ENCODE data around the gene DCC.

DCC gene

DNA sequence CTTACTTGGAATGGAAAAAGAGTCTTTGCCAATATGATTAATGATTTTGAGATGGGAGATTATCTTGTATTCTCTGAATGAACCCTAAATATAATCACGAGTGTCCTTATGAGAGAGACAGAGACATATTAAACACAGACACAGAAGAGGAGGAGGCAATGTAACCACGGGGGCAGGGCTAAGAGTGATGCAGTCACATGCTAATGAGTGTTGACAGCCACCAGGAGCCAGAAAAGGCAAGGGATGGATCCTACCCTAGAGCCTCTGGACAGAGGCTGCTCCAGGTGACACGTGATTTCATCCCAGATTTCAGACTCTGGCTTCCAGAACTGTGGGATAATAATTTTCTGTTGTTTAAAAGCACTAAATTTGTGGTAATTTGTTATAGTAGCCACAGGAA lies 1204.9 kb downstream of the DCC start:
- no peak overlapping the region for H3K4me3 Mint-ChIP-seq
- H3K27ac Mint-ChIP-seq = no peak overlapping the region
- peaks cover 1% of the 10 kb centered on the region for H3K9me3 Mint-ChIP-seq
- no peak for ATAC-seq (ENCODE audit: low read depth)
- no peaks in the 10 kb centered on the region for H3K36me3 Mint-ChIP-seq
- DNase-seq (ENCODE audit: low spot score in 2 of 2) = no peak
- H3K4me1 Mint-ChIP-seq = peaks cover 6% of the 10 kb centered on the region
- H3K27me3 Mint-ChIP-seq = no peaks in the 10 kb centered on the region

DNA sequence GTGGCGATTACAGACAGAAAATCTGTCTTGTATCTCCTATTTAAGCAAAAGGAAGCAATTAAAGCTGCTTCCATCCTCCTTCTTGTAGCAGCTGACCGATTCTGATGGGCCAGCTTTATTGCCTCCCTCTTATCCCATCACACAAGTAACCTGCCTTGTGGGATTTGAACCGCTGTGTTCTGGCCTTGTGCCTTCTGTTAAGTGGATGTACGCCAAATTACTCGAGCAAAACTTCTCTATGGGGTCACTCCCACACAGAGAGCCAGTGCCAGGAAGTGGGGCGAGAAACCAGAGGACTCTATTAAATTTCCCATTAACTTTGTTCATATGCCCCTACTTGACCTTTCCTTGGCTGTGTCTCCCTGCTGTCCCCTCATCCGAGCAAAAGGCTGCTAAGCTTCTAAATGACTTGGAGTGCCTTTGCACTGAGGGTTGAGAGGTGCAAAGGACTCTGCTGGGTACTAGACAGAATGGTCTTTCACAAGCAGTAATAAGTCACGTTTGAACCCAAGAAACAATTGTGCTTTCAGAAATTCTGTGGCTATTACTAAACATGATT lies 1212.0 kb downstream of the DCC start:
- DNase-seq (ENCODE audit: low spot score in 2 of 2) = no peak
- Mint-ChIP-seq H3K9me3 (peaks cover 3% of the 10 kb centered on the region), H3K4me3 (no peak overlapping the region), H3K27ac (no peak overlapping the region), H3K36me3 (no peaks in the 10 kb centered on the region), H3K27me3 (no peaks in the 10 kb centered on the region), H3K4me1 (no peaks in the 10 kb centered on the region)
- ATAC-seq (ENCODE audit: low read depth) = no peak

DNA sequence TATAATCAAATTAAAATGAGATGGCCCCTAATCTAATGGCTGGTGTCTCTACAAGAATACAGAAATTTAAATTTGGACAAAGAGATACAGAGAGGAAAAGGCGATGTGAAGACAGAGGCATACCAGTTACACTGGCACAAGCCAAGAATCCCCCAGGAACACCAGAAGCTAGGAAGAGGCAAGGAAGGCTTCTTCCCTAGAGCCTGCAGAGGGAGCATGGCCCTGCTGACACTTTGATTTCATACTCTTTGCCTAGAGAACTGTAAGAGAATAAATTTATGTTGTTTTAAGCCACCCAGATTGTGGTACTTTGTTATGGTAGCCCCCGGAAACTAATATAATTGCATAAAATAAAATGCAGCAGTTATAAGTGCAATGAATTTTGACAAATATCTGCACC lies 1213.0 kb downstream of the DCC start:
- Mint-ChIP-seq H3K4me1 (no peaks in the 10 kb centered on the region), H3K4me3 (no peak overlapping the region), H3K27me3 (no peaks in the 10 kb centered on the region), H3K9me3 (peaks cover 3% of the 10 kb centered on the region), H3K36me3 (no peaks in the 10 kb centered on the region), H3K27ac (no peak overlapping the region)
- no peak for ATAC-seq (ENCODE audit: low read depth)
- no peak for DNase-seq (ENCODE audit: low spot score in 2 of 2)

DNA sequence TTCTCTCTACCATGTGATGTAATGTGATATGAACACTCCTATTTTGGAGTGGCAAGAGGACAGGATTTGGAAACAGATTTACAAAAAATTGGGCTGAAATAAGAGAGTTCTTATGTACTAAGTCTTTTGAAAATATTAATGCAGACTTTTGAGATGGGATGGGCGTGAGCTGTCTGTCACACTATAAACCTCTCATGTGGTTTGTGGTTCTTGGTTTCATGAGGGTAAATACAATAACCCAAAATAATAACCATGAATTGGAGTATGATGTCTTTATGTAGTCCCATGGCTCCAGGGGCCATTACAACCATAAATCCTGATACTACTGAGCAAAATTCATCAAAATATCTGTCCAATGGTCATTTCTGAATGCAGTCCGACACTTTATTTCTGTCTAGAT lies 1216.5 kb downstream of the DCC start:
- no peaks in the 10 kb centered on the region for H3K4me1 Mint-ChIP-seq
- ATAC-seq (ENCODE audit: low read depth) = no peak
- no peaks in the 10 kb centered on the region for H3K36me3 Mint-ChIP-seq
- no peak for DNase-seq (ENCODE audit: low spot score in 2 of 2)
- H3K27me3 Mint-ChIP-seq = no peaks in the 10 kb centered on the region
- no peak overlapping the region for H3K27ac Mint-ChIP-seq
- no peak overlapping the region for H3K4me3 Mint-ChIP-seq
- H3K9me3 Mint-ChIP-seq = peaks cover 5% of the 10 kb centered on the region

DNA sequence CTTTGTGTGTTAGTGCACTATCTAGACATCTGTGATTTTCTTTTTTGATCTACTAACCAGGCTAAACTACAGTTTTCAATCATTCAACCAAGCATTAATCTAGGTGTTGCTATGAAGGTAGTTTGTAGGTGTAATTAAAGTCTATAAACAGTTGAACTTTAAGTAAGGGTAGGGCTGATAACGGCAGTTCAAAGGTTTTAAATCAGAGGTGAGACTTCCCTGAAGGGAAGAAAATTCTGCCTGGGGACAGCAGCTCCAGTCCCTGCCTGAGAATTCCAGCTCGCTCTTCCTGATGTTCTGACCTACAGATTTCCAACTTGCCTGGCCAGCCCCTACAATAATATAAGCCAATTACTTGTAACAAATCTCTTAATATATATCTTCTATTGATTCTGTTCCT lies 1220.5 kb downstream of the DCC start:
- Mint-ChIP-seq H3K27me3 (no peaks in the 10 kb centered on the region), H3K4me1 (no peaks in the 10 kb centered on the region), H3K9me3 (peaks cover 5% of the 10 kb centered on the region), H3K4me3 (no peak overlapping the region), H3K27ac (no peak overlapping the region), H3K36me3 (no peaks in the 10 kb centered on the region)
- ATAC-seq (ENCODE audit: low read depth) (no peak), DNase-seq (ENCODE audit: low spot score in 2 of 2) (no peak)

DNA sequence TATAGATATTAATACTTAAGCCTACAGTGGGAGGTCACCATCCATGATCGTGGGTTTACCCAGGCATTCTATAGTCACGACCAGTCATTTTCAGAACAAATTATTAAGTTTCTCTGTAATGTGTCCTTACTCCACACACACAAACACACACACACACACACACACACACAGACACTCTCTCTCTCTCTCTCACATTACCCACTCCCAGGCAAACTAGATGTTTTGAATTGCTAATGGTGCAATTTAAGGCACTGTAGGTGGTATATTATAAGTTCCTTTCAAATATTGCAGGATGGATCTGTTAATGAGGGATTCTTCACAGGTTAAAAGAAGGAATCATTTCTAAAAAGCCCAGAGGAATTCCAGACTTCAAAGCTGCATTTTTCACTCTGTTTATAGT lies 1226.6 kb downstream of the DCC start:
- Mint-ChIP-seq H3K9me3 (no peaks in the 10 kb centered on the region), H3K4me1 (no peaks in the 10 kb centered on the region), H3K4me3 (no peak overlapping the region), H3K27ac (no peak overlapping the region), H3K36me3 (no peaks in the 10 kb centered on the region), H3K27me3 (no peaks in the 10 kb centered on the region)
- ATAC-seq (ENCODE audit: low read depth) (no peak), DNase-seq (ENCODE audit: low spot score in 2 of 2) (no peak)

DNA sequence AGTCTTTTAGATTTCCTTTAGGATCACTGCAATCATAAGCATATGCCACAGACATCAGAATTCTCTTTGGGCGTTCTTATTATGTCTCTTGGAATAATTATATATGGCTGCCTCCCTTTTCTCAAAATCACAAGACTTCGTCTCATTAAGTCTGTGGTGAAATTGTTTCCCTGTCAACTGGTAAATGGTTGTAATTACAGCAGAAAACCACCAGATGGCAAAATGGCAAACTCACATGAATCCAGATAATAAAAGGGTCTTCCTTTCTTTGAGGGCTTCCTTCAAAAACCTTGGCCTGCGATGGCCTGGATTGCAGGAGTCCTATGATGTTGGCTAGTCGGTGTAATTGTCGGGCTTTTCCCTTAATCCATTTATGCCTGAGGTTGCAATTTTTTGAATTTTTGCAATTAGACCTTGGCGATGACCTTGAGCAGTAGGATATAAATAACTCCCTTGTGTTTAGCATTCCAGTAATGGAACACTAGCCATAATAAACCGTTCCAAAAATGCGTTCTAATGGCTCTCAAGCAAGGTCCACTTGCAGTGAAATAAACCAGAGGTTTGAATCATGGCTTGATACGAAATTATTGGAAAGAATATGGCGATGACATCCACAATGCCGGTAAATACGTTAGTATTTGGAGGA lies 1228.1 kb downstream of the DCC start:
- Mint-ChIP-seq H3K27me3 (no peaks in the 10 kb centered on the region), H3K4me1 (no peaks in the 10 kb centered on the region), H3K4me3 (no peak overlapping the region), H3K9me3 (no peaks in the 10 kb centered on the region), H3K36me3 (no peaks in the 10 kb centered on the region), H3K27ac (no peak overlapping the region)
- DNase-seq (ENCODE audit: low spot score in 2 of 2) (no peak), ATAC-seq (ENCODE audit: low read depth) (no peak)
